ENCODE measurements around the gene RPL10.
A peak's percentile ranks its signal among the peaks of the same experiment; 100 is the strongest.

RPL10 gene

DNA sequence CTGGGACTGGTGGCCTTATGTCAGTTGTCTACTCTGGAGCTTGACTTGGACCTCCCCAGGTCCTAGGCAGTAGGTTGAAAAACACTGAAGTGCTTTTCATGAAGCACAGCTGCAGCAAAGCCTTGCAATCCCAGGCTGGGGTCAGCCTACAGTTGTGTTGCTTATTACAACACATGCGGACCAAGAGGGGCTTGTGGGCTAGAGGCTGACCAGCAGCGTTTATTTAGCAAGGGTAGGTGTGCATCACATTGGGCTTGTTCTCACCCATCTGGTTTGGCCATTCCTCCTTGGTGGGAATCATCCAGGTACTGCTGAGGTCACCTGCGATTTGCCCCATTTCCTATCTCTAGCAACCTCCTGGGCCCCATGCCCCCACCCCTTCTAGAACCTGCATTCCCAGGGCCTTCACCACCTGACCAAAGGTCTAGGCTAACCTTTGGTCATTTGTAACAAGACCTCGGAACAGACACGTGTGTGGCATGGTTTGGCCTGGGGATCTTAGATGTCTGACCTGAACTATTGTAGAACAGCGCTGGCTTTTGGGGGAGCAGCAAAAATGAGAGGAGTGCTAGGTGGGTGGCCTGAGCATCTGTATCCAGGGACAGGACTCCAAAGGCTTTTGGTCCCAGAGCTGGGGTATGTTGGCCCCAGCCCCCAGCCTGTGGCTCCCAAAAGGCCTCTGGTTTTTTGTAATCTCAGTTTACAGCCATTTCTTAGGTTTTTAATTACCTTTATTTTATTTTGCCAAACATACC is 3.0 kb downstream of the RPL10 start:
- DNase-seq: peak; percentile 37

DNA sequence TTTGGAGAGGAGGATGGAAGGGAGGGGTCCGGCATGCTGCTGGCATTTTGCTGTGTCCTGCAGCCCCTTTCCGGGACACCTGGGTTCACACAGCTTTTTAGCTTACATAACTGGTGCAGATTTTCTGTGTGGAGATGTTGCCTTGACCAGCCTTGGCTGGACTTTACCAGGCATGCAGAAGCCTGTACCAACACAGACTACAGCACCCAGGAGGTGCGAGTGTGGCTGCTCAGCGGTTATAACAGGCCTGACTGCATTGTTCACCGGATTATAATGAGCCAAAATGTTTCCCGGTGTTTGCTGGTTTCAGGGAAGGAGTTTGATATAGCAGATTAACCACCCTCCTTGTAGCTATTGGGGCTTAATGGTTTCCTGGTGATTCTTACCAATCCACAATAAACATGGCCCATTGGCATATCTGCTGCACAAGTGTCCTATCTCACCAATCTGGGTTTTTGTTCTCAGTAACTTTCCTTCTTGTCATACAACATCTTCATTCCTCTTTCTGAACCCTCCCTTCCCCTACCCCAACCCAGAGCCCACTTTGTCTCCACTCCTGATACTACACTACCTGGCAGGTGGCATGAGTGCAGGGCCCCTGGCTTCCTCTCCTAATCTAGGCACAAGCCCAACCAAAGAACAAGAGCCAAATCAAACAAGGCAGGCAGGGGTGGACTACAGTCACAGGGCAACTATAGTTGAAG is 3.9 kb downstream of the RPL10 start:
- peak; percentile 21 for DNase-seq

DNA sequence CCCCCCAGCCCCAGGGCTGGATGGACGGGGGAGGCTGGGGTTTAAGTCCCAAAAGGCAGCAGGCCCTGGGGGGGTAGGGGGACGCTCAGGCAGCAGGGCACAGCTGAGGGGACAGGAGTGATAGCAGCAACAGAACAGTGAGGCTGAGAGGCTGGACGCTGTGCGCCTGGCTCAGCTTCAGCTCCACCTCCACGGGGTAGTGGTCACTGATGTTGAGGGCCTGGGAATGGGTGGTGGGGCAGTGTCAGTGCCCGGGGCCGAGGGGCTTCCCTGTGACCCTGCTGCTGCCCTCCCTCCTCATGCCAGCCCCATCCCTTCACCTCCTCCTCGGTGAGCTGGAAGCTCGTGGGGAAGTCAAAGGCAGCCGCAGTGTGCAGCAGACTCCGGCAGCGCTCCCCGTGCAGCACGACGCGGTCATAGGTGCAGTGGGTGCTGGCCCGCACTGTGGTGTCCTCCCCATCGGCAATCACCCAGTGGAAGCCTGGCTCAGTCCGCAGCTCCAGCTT is 4.5 kb downstream of the RPL10 start:
- DNase-seq: no peak

DNA sequence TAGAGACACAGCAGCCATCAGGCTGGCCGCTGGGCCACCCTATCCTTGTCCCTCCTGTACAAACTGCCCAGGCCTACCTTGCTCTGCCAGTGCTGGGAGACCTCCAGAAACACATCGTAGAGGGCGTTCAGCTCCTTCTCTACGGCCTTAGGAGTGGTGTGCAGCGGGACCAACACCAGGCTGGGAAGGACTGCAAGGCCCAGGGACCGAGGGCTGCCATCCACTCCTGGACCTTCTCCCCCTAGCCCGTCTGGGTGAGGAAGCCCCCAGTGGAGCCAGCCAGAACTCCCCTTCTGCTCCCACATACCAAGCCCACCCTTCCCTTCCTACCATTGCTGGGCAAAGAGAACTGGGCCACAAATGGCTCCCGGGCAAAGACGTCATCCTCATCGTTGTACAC is 5.0 kb downstream of the RPL10 start:
- DNase-seq: no peak

DNA sequence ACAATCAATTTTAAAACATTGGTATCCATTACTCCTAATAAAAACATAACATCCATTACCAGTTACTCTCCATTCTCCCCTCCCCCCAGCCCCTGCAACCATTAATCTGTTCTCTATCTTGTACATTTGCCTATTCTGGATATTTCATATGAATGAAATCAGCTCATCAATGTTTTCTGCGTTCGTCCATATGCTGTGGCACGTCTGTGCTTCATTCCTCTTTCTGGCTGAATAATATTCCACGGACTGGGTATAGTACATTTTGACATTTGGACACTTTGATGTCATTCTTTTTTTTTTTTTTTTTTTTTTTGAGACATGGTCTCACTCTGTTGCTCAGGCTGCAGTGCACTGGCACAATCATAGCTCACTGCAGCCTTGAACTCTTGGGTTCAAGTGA is 5.7 kb downstream of the RPL10 start:
- no peak for DNase-seq

DNA sequence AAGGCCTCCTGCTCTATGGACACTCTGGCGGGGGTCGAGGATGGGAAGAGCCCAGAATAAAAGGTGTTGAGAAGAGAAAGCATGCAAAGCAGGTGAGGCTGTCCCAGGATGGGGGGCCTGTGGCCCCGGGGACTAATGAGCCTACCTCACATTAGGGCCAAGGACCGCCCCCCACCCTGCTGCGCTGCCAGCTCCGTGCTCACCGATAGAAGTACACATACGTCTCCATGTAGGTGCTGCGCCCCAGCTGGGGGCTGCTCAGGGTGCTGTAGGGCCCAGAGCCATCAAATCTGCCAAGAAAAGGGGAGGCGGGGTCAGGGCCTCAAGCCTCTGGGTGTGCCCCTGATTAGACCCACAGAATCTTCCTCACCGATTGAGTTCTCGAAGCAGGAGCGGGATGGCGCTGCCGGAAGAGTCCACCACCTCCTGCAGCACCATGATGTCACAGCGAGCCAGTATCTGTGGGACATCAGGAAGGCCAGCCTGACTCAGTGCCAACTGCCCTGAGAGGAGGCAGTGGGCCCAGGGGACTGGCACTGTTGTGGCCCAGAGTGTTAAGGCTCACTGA is 6.5 kb downstream of the RPL10 start:
- no peak for DNase-seq

DNA sequence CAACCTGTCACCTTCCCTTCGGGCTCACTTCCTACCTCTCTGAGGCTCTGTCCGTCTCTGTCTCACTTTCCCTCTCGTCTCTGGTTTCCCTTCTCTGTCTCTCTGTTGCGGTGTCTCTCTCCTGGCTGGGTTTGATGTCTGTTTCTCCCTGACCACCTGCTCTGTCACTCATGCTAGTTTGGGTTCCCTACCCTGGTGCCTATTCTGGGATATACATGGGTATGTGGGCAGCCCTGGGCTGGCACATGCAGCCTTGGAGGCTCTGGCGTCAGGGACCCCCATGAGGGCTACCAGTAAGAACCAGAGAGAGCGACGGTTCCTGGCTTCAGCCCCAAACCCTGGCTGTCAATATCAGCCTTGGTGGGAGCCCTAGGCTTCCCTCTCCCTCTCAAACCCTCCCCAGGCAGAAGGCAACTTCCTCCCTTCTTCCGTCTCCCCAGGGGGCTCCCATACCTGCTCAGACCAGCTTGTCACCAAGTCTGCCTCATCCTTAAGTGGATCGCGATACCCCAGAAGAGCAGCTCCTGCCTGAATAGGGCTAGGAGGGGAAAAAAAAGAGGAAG is 10.6 kb downstream of the RPL10 start:
- DNase-seq: no peak

DNA sequence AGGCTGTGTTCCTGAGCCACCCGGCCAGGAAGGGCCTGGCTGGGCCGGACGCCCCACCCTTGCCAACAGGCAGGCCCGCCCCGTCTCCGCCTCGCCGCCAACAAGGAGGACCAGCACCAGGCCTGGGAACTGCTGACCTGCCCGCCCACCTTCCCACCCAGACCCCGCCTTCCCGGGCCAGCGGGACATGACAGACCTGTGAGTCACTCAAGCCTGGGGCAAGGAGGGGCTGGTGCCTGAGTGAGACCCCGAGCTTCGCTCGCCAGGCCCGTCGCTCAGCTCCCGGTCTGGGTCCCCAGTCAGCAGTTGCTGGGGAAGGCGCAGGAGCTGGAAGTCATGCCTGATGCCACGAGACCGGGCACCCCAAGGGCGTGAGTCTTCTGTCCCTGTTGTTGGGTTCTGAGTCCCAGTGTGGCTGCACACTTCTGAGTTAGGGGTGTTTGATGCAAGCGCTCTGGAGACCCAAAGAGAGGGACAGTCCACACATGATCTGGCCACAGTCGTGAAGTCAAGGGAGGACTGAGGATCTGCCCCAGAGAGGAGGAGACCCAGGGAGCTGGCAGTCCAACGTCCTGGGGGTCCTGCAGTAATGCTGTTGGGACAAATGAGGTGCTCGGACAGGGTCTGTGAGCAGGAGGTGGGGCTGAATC is 11.2 kb downstream of the RPL10 start, which contains the start of gene DNASE1L1:
DNASE1L1 (minus strand) TSS at position 33 of the 650 bp plus-strand sequence. CDS start 3,686 bp downstream, outside the sequence.
- peak; percentile 79 for DNase-seq

DNA sequence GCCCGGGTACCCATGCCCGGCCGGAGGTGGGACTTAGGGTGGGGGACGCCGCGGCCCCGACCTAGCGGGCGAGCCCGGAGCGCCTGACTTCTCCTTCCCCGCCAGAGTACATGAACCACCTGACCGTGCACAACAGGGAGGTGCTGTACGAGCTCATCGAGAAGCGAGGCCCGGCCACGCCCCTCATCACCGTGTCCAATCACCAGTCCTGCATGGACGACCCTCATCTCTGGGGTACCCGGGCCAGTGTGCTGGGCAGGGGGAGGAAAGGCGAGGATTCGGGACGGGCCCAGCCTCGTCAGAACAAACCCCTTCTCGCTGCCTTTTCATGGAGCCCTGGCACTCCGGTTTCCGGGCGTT is 13.8 kb downstream of the RPL10 start:
- DNase-seq: no peak

DNA sequence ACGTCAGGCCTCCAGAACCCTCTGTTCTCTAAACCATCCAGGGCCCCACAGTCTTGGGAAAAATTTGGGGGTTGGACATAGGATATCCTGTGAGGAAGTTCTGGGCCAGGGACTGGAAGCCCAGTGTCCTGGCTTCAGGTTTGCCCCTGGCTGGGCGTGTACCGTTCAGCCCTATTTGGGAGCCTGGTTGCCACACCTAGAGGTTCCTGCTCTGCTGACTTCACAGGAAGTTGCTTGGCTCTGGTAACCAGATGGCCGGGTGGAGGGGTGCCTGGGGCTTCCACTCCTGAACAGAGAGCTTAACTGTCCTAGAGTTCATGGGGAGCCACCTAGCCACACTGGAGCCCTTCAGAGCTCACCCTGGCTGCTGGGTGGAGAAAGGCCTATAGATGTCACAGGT is 14.3 kb downstream of the RPL10 start:
- no peak for DNase-seq

DNA sequence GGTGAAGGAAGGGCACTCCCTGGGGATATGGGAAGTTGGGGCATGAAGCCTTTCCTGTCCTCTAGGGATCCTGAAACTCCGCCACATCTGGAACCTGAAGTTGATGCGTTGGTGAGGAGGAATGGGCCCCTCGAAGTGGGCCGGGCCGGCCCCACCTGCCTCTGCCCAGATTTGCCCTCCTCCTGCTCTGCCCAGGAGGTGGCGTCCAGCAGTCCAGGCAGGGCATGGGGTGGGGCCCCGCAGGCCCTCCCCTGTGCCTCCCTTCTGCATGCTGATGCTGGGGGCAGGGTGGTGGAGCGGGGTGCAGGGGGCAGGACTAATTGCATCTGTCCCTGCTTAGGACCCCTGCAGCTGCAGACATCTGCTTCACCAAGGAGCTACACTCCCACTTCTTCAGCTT is 15.0 kb downstream of the RPL10 start:
- no peak for DNase-seq

DNA sequence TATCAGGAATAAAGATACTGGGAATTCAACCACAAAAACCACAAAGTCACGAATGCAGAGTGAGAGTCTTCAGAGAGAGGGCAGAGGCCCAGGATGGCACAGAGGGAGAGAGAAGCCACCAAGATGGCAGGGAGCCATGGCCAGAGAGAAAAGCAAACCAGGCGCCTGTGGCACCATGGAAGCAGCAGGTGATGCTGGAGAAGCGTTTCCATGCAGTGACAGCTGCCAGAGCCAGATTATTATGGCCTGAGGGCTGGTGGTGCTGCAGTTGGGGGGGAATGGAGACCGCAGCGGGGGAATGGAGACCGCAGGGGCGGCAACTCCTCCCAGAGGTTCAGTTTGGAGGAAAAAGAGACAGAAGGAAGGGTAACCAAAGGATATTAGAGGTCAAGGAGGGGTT is 19.0 kb downstream of the RPL10 start:
- DNase-seq: no peak

DNA sequence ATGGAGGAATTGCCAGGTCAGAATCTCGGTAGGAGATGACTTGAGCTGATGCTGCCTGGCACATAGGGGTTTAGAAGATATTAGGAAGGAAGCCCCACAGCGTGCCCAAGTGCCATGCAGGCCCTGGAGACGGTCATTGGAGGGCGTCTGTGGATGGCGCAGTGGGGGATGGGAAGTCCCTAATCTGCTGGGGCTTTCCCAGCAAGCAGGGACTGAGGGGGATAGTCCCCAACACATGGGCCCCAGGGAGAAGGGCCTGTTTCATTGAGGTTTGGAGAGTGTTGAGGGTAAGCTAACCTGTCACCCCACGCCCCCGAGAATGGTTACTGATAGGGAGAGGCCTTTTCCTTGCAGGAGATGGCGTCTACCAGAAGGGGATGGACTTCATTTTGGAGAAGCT is 21.0 kb downstream of the RPL10 start:
- DNase-seq: no peak

DNA sequence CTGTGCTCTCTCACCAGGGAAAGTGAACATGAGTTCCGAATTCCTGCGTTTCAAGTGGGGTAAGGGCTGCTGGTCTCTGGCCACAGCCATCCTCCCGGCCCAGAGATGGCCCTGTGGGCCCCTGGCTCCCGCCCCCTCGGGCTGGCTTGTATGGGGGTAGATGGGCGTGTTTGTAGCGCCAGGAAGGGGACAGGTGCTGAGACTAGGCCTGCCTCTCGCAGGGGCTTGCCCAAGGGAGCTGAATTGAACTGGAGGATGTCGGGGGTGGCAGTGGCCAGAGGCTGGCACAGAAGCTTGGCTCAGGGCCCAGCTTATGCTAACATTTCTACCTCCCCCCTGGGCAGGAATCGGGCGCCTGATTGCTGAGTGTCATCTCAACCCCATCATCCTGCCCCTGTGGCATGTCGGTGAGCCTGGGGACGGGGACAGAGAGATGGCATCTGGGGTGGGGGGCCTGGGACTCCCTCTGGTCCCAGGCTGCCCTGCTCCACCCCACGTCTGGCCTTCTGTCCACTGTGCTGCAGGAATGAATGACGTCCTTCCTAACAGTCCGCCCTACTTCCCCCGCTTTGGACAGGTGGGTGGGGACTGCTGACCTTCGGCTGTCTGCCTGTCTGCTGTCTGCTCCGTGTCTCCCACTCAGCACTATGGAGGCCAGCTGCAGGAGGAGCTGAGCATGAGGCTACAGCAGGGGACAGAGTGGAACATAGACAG is 21.7 kb downstream of the RPL10 start:
- DNase-seq: no peak

DNA sequence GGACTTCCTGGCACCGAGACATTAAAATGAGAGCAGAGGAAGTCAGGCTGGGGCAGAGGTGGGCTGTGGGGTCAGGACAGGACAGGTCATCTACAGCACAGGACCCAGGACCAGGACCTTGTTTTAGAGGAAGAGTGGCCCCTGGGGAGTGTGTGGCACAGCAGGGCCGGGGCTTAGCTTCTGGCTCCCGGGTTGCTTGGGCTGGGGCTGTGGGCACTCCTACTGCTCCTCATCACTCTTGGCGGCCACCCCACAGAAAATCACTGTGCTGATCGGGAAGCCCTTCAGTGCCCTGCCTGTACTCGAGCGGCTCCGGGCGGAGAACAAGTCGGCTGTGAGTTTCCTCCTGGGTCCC is 22.2 kb downstream of the RPL10 start:
- no peak for DNase-seq

DNA sequence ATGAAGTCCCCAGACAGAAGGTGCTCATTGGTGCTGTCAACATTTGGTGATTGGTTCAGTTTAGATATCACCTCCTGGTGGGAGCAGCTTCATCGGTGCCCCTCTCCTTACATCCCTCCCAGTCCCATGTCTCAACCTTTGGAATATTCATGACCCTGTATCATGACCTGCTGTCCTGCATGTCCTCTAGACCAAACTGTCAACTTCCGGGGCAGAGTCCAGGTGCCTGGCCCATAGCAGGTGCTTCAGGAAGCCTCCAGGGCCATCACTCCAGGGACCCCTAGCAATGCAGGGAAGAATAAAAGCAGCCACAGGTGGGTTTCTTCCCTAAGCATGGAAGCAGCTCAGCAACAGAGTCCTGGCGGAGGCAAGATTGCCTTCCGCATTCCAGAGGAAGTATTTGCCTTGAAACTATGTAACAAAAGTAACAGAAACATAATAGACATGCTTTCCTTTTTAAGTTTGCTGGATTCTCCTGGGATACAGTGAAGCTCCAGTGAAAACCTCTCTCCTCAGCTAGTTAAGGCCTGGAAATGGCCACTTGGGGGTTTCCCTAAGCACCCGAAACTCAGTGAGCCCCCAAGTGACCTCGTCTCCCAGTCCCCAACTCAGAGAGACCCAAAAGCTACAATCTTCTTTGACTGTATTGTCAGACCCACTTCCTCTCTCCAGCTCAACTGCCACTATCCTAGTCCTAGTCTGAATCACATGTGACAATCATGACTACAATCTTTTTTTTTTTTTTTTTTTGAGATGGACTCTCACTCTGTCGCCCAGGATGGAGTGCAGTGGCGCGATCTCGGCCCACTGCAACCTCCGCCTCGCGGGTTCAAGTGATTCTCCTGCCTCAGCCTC is 29.0 kb downstream of the RPL10 start:
- DNase-seq: no peak

DNA sequence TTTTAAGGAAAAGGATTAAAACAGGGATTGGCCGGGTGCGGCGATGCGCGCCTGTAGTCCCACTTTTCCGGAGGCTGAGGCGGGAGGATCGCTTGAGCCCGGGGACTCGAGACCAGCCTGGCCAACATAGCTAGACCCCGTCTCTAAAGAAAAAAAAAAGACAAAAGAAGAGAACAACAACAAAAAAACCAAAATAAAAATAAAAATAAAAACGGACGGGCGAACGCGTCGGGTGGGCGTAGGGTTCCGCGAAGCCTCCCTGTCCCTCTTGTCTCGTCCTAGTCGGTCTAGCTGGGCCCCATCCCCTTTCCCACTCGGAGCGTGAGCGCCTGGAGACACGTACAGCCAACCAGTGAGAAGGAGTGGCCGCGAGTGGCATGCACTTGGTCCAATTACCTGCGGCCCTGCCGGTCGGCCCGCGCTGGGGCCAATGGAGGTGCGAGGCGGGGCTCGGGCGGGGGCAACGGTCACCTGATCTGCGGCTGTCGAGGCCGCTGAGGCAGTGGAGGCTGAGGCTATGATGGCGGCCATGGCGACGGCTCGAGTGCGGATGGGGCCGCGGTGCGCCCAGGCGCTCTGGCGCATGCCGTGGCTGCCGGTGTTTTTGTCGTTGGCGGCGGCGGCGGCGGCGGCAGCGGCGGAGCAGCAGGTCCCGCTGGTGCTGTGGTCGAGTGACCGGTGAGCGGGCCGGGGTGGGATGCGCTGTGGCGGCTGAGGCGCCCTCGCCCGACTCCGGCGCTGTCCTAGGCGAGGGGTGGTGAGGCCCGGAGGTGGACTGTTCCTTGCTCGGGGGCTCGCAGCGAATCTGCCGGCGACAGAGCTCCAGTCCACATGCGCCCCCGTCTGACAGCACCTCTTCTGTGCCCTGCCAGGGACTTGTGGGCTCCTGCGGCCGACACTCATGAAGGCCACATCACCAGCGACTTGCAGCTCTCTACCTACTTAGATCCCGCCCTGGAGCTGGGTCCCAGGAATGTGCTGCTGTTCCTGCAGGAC is 30.3 kb downstream of the RPL10 start, which contains the start of gene ATP6AP1:
ATP6AP1 (plus strand) TSS at position 502 of the 996 bp plus-strand sequence; CDS start at position 518, 16 bp downstream.
- DNase-seq: peak; percentile 95

DNA sequence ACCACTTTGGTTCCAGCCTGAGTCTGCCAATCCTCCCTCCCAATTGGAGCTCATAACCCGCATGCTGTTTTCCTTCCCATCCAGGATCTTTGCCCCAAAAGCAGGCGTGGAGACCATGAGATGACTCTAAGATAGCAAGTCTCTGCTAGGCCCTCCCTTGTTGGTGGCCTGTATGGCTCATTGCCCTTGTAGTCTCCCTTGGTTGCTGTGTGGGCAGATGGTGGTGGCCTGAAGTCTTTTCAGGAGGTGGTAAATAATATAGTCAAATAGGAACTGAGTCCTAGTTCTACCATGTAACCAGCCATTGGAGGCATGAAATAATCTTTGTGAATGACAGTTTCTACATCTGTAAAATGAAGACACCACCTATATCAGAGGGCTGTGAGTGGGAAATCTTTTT is 31.5 kb downstream of the RPL10 start:
- DNase-seq: no peak

DNA sequence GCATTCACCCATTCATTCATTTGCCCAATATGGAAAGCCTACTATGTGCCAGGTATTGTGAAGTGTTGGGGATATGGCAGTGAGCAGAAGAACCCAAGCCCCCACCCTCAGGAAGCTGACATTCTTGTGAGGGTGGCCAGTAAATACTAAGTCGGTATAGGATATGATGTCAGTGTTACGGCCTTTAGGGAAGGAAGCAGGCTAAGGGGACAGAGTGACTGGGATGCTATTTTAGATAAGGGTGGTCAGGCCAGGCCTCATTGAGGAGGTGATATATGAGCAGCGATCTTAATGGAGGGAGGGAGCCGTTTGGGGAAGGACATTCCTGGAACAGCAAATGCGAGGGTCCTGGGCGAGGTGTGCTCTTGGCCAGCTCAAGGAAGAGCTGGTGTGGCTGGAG is 32.3 kb downstream of the RPL10 start:
- DNase-seq: no peak

DNA sequence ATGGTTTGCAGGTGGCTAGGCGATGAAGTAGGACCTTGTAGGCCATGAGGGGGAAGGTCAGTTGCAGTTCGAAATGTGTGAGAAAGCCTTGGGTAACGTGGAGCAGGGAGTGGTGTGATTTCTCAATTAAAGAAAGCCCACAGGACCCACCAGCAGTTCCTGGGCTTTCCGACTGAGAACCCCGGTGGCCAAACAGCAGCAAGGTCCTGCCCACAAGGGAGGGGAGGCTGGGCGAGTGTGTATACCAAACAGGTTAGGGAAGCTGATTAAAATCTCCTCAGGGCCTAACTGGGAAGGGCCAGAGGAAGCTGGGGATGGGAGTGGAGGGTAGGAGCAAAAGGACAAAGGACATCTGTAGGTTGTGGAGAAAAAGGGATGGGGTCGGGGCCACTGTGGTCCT is 32.7 kb downstream of the RPL10 start:
- no peak for DNase-seq
